ENCODE data around the gene CLSTN1. TPM values are rescaled to one million over a fixed set of nuclear protein-coding genes. Genes with fewer than 3 reads are reported as not detected.
A peak's percentile ranks its signal among the peaks of the same experiment; 100 is the strongest.

The CLSTN1 gene
- total and polyA plus RNA-seq, 4 donors: 3.1 to 13.4 (median 8.8) TPM

GRCh38 chr1:9723068-9723805, 100.5 kb downstream of the CLSTN1 start (continued):
- TF ChIP-seq, protein P1, sequence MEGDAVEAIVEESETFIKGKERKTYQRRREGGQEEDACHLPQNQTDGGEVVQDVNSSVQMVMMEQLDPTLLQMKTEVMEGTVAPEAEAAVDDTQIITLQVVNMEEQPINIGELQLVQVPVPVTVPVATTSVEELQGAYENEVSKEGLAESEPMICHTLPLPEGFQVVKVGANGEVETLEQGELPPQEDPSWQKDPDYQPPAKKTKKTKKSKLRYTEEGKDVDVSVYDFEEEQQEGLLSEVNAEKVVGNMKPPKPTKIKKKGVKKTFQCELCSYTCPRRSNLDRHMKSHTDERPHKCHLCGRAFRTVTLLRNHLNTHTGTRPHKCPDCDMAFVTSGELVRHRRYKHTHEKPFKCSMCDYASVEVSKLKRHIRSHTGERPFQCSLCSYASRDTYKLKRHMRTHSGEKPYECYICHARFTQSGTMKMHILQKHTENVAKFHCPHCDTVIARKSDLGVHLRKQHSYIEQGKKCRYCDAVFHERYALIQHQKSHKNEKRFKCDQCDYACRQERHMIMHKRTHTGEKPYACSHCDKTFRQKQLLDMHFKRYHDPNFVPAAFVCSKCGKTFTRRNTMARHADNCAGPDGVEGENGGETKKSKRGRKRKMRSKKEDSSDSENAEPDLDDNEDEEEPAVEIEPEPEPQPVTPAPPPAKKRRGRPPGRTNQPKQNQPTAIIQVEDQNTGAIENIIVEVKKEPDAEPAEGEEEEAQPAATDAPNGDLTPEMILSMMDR (IDR thresholded peaks at IDR 0.05; ENCODE audit: low read depth, low read length, missing input control): no peak
- TF ChIP-seq HNF4A (conservative IDR thresholded peaks at IDR 0.05) (no peak), EGR1 (IDR thresholded peaks at IDR 0.05; ENCODE audit: low read depth in 2 of 2) (no peak), SP1 (IDR thresholded peaks at IDR 0.05) (no peak), YY1 (IDR thresholded peaks at IDR 0.05) (no peak)
- TF ChIP-seq, protein P2, sequence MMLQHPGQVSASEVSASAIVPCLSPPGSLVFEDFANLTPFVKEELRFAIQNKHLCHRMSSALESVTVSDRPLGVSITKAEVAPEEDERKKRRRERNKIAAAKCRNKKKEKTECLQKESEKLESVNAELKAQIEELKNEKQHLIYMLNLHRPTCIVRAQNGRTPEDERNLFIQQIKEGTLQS (IDR thresholded peaks at IDR 0.05): no peak
- TF ChIP-seq, protein P3, sequence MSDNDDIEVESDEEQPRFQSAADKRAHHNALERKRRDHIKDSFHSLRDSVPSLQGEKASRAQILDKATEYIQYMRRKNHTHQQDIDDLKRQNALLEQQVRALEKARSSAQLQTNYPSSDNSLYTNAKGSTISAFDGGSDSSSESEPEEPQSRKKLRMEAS (IDR thresholded peaks at IDR 0.05): no peak

- Histone ChIP-seq H3K9ac (ENCODE audit: low read depth in 1 of 2, low read length in 2 of 2) (no peak overlapping the region), H3K4me3 (ENCODE audit: low read depth in 1 of 3, low read length in 3 of 3) (no peak overlapping the region), H3K27me3 (ENCODE audit: control insufficient read depth in 4 of 4, insufficient read depth in 4 of 4, low read length in 3 of 4) (no peaks in the 10 kb centered on the region), H3K27ac (ENCODE audit: low read depth in 1 of 2, low read length in 2 of 2) (no peak overlapping the region), H3K4me1 (ENCODE audit: control insufficient read depth in 4 of 4, insufficient read depth in 4 of 4, low read length in 3 of 4) (peaks cover 0 to 4% (median 1%) of the 10 kb centered on the region in 4 donors), H3K9me3 (ENCODE audit: control insufficient read depth in 4 of 4, low read length in 3 of 4) (no peaks in the 10 kb centered on the region), H3K36me3 (ENCODE audit: control insufficient read depth in 4 of 4, insufficient read depth in 3 of 4, low read depth in 1 of 4, low read length in 3 of 4) (peaks cover 0 to 10% (median 4%) of the 10 kb centered on the region in 4 donors)
- DNase-seq (ENCODE audit: low spot score): no peak
- TF ChIP-seq YY1 (IDR thresholded peaks at IDR 0.05) (no peak), JUND (IDR thresholded peaks at IDR 0.05) (no peak), RAD21 (IDR thresholded peaks at IDR 0.05) (no peak), FOXA1 (IDR thresholded peaks at IDR 0.05) (no peak)
- 92% methylated on average over 10 of the region's 10 CpGs for WGBS
These were observed 101.4 kb downstream of the CLSTN1 start for GRCh38 chr1:9722378-9722749.

- no peak overlapping the region for H3K27ac ChIP-seq (ENCODE audit: low read depth in 1 of 2, low read length in 2 of 2)
- H3K4me1 ChIP-seq (ENCODE audit: control insufficient read depth in 4 of 4, insufficient read depth in 4 of 4, low read length in 3 of 4): peaks cover 0 to 4% (median 1%) of the 10 kb centered on the region in 4 donors
- TF ChIP-seq, protein P2 (IDR thresholded peaks at IDR 0.05): no peak
- TF ChIP-seq RAD21 (IDR thresholded peaks at IDR 0.05) (peak in 1 of 2 donors; percentile 37), JUND (IDR thresholded peaks at IDR 0.05) (no peak), TAF1 (conservative IDR thresholded peaks at IDR 0.05) (no peak)
- TF ChIP-seq, protein P1 (IDR thresholded peaks at IDR 0.05; ENCODE audit: low read depth, low read length, missing input control): peak; percentile 35
- TF ChIP-seq, protein P4, sequence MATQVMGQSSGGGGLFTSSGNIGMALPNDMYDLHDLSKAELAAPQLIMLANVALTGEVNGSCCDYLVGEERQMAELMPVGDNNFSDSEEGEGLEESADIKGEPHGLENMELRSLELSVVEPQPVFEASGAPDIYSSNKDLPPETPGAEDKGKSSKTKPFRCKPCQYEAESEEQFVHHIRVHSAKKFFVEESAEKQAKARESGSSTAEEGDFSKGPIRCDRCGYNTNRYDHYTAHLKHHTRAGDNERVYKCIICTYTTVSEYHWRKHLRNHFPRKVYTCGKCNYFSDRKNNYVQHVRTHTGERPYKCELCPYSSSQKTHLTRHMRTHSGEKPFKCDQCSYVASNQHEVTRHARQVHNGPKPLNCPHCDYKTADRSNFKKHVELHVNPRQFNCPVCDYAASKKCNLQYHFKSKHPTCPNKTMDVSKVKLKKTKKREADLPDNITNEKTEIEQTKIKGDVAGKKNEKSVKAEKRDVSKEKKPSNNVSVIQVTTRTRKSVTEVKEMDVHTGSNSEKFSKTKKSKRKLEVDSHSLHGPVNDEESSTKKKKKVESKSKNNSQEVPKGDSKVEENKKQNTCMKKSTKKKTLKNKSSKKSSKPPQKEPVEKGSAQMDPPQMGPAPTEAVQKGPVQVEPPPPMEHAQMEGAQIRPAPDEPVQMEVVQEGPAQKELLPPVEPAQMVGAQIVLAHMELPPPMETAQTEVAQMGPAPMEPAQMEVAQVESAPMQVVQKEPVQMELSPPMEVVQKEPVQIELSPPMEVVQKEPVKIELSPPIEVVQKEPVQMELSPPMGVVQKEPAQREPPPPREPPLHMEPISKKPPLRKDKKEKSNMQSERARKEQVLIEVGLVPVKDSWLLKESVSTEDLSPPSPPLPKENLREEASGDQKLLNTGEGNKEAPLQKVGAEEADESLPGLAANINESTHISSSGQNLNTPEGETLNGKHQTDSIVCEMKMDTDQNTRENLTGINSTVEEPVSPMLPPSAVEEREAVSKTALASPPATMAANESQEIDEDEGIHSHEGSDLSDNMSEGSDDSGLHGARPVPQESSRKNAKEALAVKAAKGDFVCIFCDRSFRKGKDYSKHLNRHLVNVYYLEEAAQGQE (IDR thresholded peaks at IDR 0.05): no peak
- TF ChIP-seq, protein P5, sequence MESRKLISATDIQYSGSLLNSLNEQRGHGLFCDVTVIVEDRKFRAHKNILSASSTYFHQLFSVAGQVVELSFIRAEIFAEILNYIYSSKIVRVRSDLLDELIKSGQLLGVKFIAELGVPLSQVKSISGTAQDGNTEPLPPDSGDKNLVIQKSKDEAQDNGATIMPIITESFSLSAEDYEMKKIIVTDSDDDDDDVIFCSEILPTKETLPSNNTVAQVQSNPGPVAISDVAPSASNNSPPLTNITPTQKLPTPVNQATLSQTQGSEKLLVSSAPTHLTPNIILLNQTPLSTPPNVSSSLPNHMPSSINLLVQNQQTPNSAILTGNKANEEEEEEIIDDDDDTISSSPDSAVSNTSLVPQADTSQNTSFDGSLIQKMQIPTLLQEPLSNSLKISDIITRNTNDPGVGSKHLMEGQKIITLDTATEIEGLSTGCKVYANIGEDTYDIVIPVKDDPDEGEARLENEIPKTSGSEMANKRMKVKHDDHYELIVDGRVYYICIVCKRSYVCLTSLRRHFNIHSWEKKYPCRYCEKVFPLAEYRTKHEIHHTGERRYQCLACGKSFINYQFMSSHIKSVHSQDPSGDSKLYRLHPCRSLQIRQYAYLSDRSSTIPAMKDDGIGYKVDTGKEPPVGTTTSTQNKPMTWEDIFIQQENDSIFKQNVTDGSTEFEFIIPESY (IDR thresholded peaks at IDR 0.05): no peak
- TF ChIP-seq, protein P3 (IDR thresholded peaks at IDR 0.05): no peak
- no peak overlapping the region for H3K4me3 ChIP-seq (ENCODE audit: low read depth in 1 of 3, low read length in 3 of 3)
- H3K36me3 ChIP-seq (ENCODE audit: control insufficient read depth in 4 of 4, insufficient read depth in 3 of 4, low read depth in 1 of 4, low read length in 3 of 4): peaks cover 0 to 10% (median 4%) of the 10 kb centered on the region in 4 donors
- H3K27me3 ChIP-seq (ENCODE audit: control insufficient read depth in 4 of 4, insufficient read depth in 4 of 4, low read length in 3 of 4): no peaks in the 10 kb centered on the region
- no peak overlapping the region for H3K9ac ChIP-seq (ENCODE audit: low read depth in 1 of 2, low read length in 2 of 2)
- DNase-seq (ENCODE audit: low spot score): peak; percentile 54
- no peaks in the 10 kb centered on the region for H3K9me3 ChIP-seq (ENCODE audit: control insufficient read depth in 4 of 4, low read length in 3 of 4)
- 80% methylated on average over 29 of the region's 29 CpGs for WGBS
These were observed 102.0 kb downstream of the CLSTN1 start for GRCh38 chr1:9721606-9722377.

Data from liver (tissue), 9 donors.